ENCODE data around the gene SEMA5A. TPM values are rescaled to one million over a fixed set of nuclear protein-coding genes. Genes with fewer than 3 reads are reported as not detected.

SEMA5A gene
- total RNA-seq, 1 experiment from 2014 or later = 0.15 TPM

DNA sequence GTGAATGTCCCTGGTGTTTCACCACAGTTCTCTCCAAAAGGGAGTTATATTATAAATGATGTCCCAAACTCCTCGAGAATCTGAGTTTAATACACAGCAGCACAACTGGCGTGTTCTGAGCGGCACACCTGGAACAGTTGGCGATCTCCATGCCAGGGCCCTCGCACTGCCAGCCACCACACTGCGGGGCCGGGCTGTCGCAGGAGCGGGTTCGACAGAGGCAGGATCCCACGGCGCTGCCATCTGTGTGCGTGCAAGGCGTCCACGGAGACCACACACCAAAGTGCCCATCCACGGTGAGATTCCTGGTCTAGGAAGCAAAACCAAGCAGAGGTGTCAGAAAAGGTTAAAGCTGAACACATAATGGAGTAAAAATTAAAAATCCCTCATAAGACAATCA lies 423.3 kb downstream of the SEMA5A start:
- BruUV-seq (replicated peaks) = no TSS peak
- TF ChIP-seq POLR2AphosphoS5 (IDR thresholded peaks at IDR 0.05; ENCODE audit: low read depth, low read length) (no peak), TCF7L2 (IDR thresholded peaks at IDR 0.05; ENCODE audit: low read depth, low read length) (no peak), SIN3A (IDR thresholded peaks at IDR 0.05; ENCODE audit: borderline replicate concordance, insufficient read depth, low read depth, low read length) (no peak), CTCF (IDR thresholded peaks at IDR 0.05) (no peak)
- TF ChIP-seq, protein P1, sequence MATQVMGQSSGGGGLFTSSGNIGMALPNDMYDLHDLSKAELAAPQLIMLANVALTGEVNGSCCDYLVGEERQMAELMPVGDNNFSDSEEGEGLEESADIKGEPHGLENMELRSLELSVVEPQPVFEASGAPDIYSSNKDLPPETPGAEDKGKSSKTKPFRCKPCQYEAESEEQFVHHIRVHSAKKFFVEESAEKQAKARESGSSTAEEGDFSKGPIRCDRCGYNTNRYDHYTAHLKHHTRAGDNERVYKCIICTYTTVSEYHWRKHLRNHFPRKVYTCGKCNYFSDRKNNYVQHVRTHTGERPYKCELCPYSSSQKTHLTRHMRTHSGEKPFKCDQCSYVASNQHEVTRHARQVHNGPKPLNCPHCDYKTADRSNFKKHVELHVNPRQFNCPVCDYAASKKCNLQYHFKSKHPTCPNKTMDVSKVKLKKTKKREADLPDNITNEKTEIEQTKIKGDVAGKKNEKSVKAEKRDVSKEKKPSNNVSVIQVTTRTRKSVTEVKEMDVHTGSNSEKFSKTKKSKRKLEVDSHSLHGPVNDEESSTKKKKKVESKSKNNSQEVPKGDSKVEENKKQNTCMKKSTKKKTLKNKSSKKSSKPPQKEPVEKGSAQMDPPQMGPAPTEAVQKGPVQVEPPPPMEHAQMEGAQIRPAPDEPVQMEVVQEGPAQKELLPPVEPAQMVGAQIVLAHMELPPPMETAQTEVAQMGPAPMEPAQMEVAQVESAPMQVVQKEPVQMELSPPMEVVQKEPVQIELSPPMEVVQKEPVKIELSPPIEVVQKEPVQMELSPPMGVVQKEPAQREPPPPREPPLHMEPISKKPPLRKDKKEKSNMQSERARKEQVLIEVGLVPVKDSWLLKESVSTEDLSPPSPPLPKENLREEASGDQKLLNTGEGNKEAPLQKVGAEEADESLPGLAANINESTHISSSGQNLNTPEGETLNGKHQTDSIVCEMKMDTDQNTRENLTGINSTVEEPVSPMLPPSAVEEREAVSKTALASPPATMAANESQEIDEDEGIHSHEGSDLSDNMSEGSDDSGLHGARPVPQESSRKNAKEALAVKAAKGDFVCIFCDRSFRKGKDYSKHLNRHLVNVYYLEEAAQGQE (IDR thresholded peaks at IDR 0.05; ENCODE audit: insufficient read depth in 1 of 2, low read depth in 2 of 2, low read length in 1 of 2) = no peak
- Histone ChIP-seq H3K36me3 (ENCODE audit: control insufficient read depth, insufficient read depth, low read length) (no peaks in the 10 kb centered on the region), H3K27me3 (ENCODE audit: control insufficient read depth, insufficient read depth, low read length) (no peaks in the 10 kb centered on the region), H3K9me3 (ENCODE audit: control insufficient read depth, insufficient read depth, low read depth, low read length) (no peaks in the 10 kb centered on the region), H3K4me3 (ENCODE audit: low read depth in 2 of 2, low read length in 2 of 2) (no peak overlapping the region), H3K27ac (ENCODE audit: low read length) (no peak overlapping the region), H3K4me1 (ENCODE audit: control insufficient read depth, insufficient read depth, low read length) (no peaks in the 10 kb centered on the region)
- intact Hi-C loops (cut with micrococcal nuclease; ENCODE audit: unreplicated experiment) = no loop called here
- ChIA-PET CTCF (no interaction called here), POLR2A (no interaction called here)
- ATAC-seq = no peak
- in situ Hi-C loops (cut with HindIII; ENCODE audit: low pct_unique_long_range_greater_than_20kb, low sequenced_read_pairs) = no loop called here
- DNase-seq (ENCODE audit: low read depth, low spot score) = no peak

GRCh38 chr5:9121597-9121996 lies 424.3 kb downstream of the SEMA5A start:
- Histone ChIP-seq H3K27me3 (ENCODE audit: control insufficient read depth, insufficient read depth, low read length) (no peaks in the 10 kb centered on the region), H3K27ac (ENCODE audit: low read length) (no peak overlapping the region), H3K4me3 (ENCODE audit: low read depth in 2 of 2, low read length in 2 of 2) (no peak overlapping the region), H3K9me3 (ENCODE audit: control insufficient read depth, insufficient read depth, low read depth, low read length) (no peaks in the 10 kb centered on the region), H3K4me1 (ENCODE audit: control insufficient read depth, insufficient read depth, low read length) (no peaks in the 10 kb centered on the region), H3K36me3 (ENCODE audit: control insufficient read depth, insufficient read depth, low read length) (no peaks in the 10 kb centered on the region)
- POLR2A ChIA-PET = no interaction called here
- TF ChIP-seq, protein P1 (IDR thresholded peaks at IDR 0.05; ENCODE audit: insufficient read depth in 1 of 2, low read depth in 2 of 2, low read length in 1 of 2) = no peak
- TF ChIP-seq CTCF (IDR thresholded peaks at IDR 0.05) (no peak), POLR2AphosphoS5 (IDR thresholded peaks at IDR 0.05; ENCODE audit: low read depth, low read length) (no peak), SIN3A (IDR thresholded peaks at IDR 0.05; ENCODE audit: borderline replicate concordance, insufficient read depth, low read depth, low read length) (no peak), TCF7L2 (IDR thresholded peaks at IDR 0.05; ENCODE audit: low read depth, low read length) (no peak)
- no peak for ATAC-seq
- CTCF ChIA-PET = no interaction called here
- no peak for DNase-seq (ENCODE audit: low read depth, low spot score)
- intact Hi-C loops (cut with micrococcal nuclease; ENCODE audit: unreplicated experiment) (no loop called here), in situ Hi-C loops (cut with HindIII; ENCODE audit: low pct_unique_long_range_greater_than_20kb, low sequenced_read_pairs) (no loop called here)
- no TSS peak for BruUV-seq (replicated peaks)
